Retina (tissue), 1 donor: ENCODE results near the gene ZNF79.

ENCODE experiments used
- DNase-seq: peaks from one replicate; pipeline ENCODE4 v3.0.0-alpha.2; 2016

Gene ZNF79

DNA sequence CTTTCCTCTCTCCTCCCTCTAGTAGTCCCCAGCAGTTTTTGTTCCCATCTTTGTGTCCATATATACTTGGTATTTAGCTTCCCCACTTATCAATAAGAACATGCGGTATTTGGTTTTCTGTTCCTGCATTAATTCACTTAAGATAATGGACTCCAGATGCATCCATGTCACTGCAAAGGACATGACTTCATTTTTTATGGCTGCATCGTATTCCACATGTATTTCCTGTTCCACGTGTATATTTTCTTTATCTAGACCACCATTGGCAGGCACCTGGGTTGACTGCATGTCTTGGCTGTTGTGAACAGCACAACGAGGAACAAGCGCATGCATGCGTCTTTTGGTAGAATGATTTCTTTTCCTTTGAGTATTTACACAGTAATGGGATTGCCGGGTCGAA lies 6.2 kb downstream of the ZNF79 start:
- no peak for DNase-seq

DNA sequence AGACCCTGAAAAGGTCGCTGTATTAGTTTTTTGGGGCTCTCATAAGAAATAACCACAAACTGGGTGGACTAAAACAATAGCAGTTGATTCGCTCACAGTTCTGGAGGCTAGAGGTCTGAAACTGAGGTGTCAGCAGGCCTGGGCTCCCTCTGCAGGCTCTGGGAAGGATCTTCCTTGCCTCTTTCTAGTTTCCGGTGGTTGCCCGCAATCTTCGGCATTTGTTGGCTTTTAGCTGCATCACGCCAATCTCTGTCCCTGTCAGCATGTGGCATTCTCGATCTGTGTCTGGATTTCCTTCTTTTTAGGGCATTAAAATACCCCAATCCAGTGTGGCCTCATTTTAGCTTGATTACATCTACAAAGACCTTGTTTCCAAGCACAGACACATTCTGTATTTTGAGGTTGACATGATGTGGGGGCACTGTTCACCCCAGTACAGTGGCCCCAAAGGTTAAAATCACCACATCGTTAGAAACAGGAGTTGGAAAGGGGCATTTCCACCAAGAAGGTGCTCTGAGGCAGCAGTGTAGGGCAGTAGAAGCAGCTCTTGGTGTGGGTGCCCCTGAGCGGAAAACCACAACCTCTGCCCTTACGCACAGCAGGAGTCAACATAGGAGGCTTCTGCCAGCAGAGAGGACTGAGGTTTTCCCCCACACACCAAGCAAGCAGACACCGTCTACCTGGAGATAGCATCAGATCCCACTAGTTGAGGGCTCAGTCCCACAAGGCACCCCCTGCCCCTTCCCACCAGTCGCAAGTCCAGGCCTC lies 13.5 kb downstream of the ZNF79 start:
- no peak for DNase-seq

DNA sequence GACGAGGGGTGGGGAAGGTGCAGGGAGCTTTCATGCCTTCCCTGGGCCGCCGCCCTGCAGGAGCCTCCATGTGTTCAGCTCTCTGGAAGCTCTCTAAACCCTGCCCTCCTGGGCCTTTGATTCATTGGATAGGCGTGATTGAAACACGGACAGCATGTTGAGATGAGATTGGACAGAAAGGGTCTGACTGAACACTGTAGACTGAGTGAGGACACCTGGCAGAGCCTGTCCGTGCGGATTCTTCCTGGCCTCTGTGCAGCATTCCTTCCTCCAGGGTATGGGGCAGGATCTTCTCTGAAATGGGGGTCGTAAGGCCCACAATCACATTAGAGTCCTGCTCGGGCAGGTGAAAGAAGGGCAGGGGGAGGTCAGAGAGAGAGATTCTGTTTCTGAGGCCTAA lies 14.2 kb downstream of the ZNF79 start:
- no peak for DNase-seq

DNA sequence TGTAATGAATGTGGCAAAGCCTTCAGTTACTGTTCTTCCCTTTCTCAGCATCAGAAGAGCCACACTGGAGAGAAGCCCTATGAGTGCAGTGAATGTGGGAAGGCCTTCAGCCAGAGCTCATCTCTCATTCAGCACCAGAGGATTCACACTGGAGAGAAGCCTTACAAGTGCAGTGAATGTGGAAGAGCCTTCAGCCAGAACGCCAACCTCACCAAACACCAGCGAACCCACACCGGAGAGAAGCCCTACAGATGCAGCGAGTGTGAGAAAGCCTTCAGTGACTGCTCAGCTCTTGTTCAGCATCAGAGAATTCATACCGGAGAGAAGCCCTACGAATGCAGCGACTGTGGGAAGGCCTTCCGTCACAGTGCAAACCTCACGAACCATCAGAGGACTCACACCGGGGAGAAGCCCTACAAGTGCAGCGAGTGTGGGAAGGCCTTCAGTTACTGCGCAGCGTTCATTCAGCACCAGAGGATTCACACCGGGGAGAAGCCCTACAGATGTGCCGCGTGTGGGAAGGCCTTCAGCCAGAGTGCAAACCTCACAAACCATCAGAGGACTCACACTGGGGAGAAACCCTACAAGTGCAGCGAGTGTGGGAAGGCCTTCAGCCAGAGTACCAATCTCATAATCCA lies 20.2 kb downstream of the ZNF79 start:
- no peak for DNase-seq

DNA sequence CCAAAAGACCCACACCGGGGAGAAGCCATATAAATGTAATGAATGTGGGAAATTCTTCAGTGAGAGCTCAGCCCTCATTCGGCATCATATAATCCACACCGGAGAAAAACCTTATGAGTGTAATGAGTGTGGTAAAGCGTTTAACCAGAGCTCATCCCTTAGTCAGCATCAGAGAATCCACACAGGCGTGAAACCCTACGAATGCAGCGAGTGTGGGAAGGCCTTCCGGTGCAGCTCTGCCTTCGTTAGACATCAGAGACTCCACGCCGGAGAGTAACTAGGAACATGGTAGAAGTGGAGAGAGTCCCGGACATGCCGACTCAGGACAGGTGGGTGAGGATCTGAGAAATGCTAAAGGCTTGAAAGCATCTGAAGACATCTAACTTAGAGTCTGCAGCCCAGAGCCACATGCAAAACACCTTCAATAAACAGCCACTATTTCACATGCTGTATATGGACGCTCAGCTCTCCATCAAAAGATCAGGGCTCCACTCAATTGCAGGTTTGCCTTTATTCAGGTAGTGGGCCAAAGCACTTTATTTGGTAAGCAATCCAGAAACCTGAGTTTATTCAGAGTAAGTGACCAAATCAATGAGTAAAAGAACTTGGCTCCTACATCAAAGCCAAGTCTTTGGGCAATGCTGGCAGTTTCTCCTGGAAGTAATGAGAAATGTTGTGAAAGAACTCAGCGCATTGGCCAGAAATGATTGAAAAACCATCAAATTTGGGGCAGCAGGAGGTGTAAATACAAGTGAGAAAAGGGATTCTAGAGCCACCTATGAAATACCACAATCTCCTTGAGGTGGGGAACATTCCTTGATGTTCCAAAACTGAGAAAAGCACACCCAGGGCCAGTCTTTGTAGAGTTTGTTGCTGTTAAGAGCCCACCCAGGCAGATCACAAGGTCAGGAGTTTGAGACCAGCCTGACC lies 21.0 kb downstream of the ZNF79 start:
- DNase-seq: no peak

- DNase-seq: no peak
Observed at GRCh38 chr9:127445851-127446712, 21.9 kb downstream of the ZNF79 start.

- no peak for DNase-seq
Observed at GRCh38 chr9:127446713-127447415, 22.7 kb downstream of the ZNF79 start.

- no peak for DNase-seq
Observed at GRCh38 chr9:127447416-127448111, 23.4 kb downstream of the ZNF79 start.

GRCh38 chr9:127448112-127448805 lies 24.1 kb downstream of the ZNF79 start:
- no peak for DNase-seq

- DNase-seq: no peak
Observed at GRCh38 chr9:127449332-127449966, 25.3 kb downstream of the ZNF79 start.

DNA sequence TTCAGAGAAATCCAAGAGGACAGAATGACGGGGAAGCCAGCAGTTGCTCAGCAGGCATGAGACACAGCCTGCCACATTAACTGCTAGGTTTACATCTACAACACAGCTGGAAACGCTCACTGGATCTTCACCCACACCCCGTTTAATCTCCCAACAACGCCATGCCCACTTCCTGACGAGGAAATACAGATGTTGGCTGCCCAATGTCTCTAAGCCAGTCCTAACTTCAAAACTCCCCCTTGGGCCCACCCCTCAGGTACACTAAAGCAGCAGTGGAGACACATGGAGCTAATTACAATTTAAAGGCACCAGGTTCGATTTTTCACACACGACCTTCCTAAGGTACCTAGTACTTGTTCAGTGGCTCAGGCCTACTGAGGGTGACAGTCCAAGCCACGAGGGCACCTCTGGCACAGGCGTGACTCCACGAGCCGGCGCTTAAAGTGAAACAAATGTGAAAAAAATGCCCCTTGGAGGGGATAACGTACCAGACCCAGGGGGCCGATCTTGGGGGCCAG lies 26.1 kb downstream of the ZNF79 start:
- peak; percentile 34 for DNase-seq

- peak; percentile 99 for DNase-seq
Observed at GRCh38 chr9:127450830-127451607, 26.8 kb downstream of the ZNF79 start, which contains the start of the genes LRSAM1 and RPL12. Gene LRSAM1, plus strand, starts transcription at chr9:127451510. Its CDS starts 3,018 bp downstream, at chr9:127454528. Gene RPL12, minus strand, starts transcription at chr9:127451406. Its CDS starts 89 bp downstream, at chr9:127451317.

DNA sequence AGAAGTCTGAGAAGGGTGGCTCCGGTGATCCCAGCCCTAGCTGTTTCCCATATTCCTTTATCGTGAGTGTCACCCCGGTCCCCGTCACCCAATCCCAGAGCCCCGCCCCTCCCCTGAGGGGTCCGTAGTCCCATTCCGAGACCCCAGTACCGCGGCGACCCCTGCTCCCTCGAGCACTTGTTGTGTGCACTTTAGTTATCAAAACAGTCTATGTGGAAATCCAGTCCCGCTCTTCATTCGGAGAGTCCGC lies 27.4 kb downstream of the ZNF79 start:
- DNase-seq: no peak

- peak; percentile 35 for DNase-seq
Observed at GRCh38 chr9:127451858-127452656, 27.9 kb downstream of the ZNF79 start.

GRCh38 chr9:127452691-127453090 lies 28.5 kb downstream of the ZNF79 start:
- DNase-seq: no peak

DNA sequence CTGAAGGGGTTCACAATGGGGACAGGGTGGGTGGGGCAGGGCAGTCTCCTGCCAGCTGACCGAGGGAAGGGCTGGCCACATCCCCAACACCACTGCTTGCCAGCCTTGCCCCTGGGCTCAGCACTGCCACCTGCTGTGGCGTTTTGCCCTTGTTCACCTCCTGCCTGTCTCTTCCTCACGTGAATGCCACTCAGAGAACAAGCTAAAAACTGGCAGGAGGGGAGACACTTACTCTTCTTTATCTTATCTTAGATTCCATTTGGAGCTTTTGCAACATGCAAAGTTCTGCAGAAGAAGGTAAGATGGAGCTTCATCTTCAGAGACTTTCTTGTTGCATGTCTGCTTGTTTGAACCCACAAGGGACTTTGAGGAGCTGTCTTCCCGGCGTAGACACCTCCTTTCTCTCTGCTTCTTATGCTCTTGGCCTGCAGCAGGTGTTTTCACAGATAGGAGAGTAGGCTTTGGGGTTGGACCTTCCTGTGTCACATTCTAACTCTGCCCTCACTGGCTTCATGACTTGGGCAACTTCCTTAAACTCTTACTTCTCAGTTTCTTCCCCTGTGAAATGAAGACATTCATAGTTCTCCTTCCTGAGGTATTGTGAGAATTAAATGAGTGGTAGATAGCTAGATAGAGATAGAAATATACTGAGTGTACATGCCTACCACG lies 31.3 kb downstream of the ZNF79 start:
- no peak for DNase-seq

- no peak for DNase-seq
Observed at GRCh38 chr9:127457191-127457878, 33.2 kb downstream of the ZNF79 start.
